Measurements from ENCODE around the gene SSR2.
A peak's percentile ranks its signal among the peaks of the same experiment; 100 is the strongest.
"Not testable (repeated sequence)": the region's sequence is repeated elsewhere in the genome, so short reads cannot be mapped to it uniquely, and the experiment has no call there.

SSR2 gene

GRCh38 chr1:156048663-156049258 lies 28.0 kb upstream of the SSR2 start:
- no peak for DNase-seq (ENCODE audit: low read depth in 3 of 3)

GRCh38 chr1:156045076-156045475 lies 24.3 kb upstream of the SSR2 start:
- no peak for DNase-seq (ENCODE audit: low read depth in 3 of 3)

GRCh38 chr1:156042828-156043227 lies 22.1 kb upstream of the SSR2 start:
- DNase-seq (ENCODE audit: low read depth in 3 of 3) = no peak

GRCh38 chr1:156034991-156035390 lies 14.2 kb upstream of the SSR2 start:
- not testable (repeated sequence) for DNase-seq (ENCODE audit: low read depth in 3 of 3)

- DNase-seq (ENCODE audit: low read depth in 3 of 3) = no peak
Observed at GRCh38 chr1:156033011-156033410, 12.3 kb upstream of the SSR2 start.

GRCh38 chr1:156026588-156026987 lies 5.8 kb upstream of the SSR2 start:
- DNase-seq (ENCODE audit: low read depth in 3 of 3) = no peak

GRCh38 chr1:156025876-156026275 lies 5.1 kb upstream of the SSR2 start:
- DNase-seq (ENCODE audit: low read depth in 3 of 3) = peak in 2 of 3 donors; percentile 13 to 17

GRCh38 chr1:156024801-156025200 lies 4.0 kb upstream of the SSR2 start:
- DNase-seq (ENCODE audit: low read depth in 3 of 3) = no peak

- DNase-seq (ENCODE audit: low read depth in 3 of 3) = no peak
Observed at GRCh38 chr1:156021954-156022353, 1.2 kb upstream of the SSR2 start.

- DNase-seq (ENCODE audit: low read depth in 3 of 3) = no peak
Observed at GRCh38 chr1:156021093-156021428, 310 bp upstream of the SSR2 start.

- DNase-seq (ENCODE audit: low read depth in 3 of 3) = no peak
Observed at GRCh38 chr1:156019946-156020292, 832 bp downstream of the SSR2 start.

GRCh38 chr1:156014829-156015228 lies 5.9 kb downstream of the SSR2 start:
- DNase-seq (ENCODE audit: low read depth in 3 of 3) = no peak

GRCh38 chr1:156012051-156012817 lies 8.5 kb downstream of the SSR2 start:
- no peak for DNase-seq (ENCODE audit: low read depth in 3 of 3)

- DNase-seq (ENCODE audit: low read depth in 3 of 3) = no peak
Observed at GRCh38 chr1:156009404-156009803, 11.3 kb downstream of the SSR2 start.

GRCh38 chr1:156006666-156007376 lies 13.9 kb downstream of the SSR2 start:
- DNase-seq (ENCODE audit: low read depth in 3 of 3) = no peak

GRCh38 chr1:156004843-156005584 lies 15.7 kb downstream of the SSR2 start:
- no peak for DNase-seq (ENCODE audit: low read depth in 3 of 3)

GRCh38 chr1:156003923-156004188 lies 16.9 kb downstream of the SSR2 start:
- no peak for DNase-seq (ENCODE audit: low read depth in 3 of 3)

- DNase-seq (ENCODE audit: low read depth in 3 of 3) = no peak
Observed at GRCh38 chr1:156002188-156002911, 18.4 kb downstream of the SSR2 start.

GRCh38 chr1:156001662-156002171 lies 19.0 kb downstream of the SSR2 start:
- DNase-seq (ENCODE audit: low read depth in 3 of 3) = no peak

GRCh38 chr1:156001021-156001661 lies 19.6 kb downstream of the SSR2 start:
- no peak for DNase-seq (ENCODE audit: low read depth in 3 of 3)

GRCh38 chr1:155999964-156000363 lies 20.8 kb downstream of the SSR2 start:
- no peak for DNase-seq (ENCODE audit: low read depth in 3 of 3)

Measured in stimulated activated CD4-positive, alpha-beta T cell treated with anti-CD3 and anti-CD28 coated beads, TNF-alpha, amount 100 ng/mL, for 48 hours (primary cell).